LNCAP (cell line): ENCODE results near the gene ITPA.

ENCODE experiments used
- CTCF ChIP-seq: fragments of 450-650 bp; IDR thresholded peaks from 2 replicates; pipeline ENCODE4 v1.5.1; 2017; ENCODE audit warnings: mild to moderate bottlenecking

Gene ITPA

GRCh38 chr20:3164763-3165410 lies 44.4 kb upstream of the ITPA start:
- TF ChIP-seq CTCF: no peak

- no peak for TF ChIP-seq CTCF
Observed at GRCh38 chr20:3165473-3166337, 43.6 kb upstream of the ITPA start.

GRCh38 chr20:3166338-3166912 lies 42.9 kb upstream of the ITPA start:
- TF ChIP-seq CTCF: no peak

- no peak for TF ChIP-seq CTCF
Observed at GRCh38 chr20:3166913-3167342, 42.4 kb upstream of the ITPA start.

- no peak for TF ChIP-seq CTCF
Observed at GRCh38 chr20:3167738-3168078, 41.6 kb upstream of the ITPA start.

GRCh38 chr20:3168079-3168828 lies 41.0 kb upstream of the ITPA start:
- TF ChIP-seq CTCF: no peak

GRCh38 chr20:3168829-3169590 lies 40.3 kb upstream of the ITPA start:
- TF ChIP-seq CTCF: no peak
